CD4-positive, CD25-positive, alpha-beta regulatory T cell (primary cell): ENCODE data around the gene C3orf49. TPM values are rescaled to one million over a fixed set of nuclear protein-coding genes. Genes with fewer than 3 reads are reported as not detected.

ENCODE experiments used
- ATAC-seq, 2 donors: fragments of 150-1000 bp; cut with Tn5 transposase; one replicate each; pipeline ENCODE4 v1.10.0; 2021; ENCODE audit warnings: low read depth in 2 of 2, moderate number of reproducible peaks in 2 of 2, moderate library complexity in 1 of 2
- DNase-seq, 3 donors: peaks; one replicate each; pipeline versions ENCODE4 v3.0.0 to v3.0.0-alpha.2; 2012 to 2022; ENCODE audit warnings: mixed read lengths in 1 of 3
- H3K27ac ChIP-seq: one replicate; pipeline ENCODE4 v1.7.0; 2013; ENCODE audit warnings: mild to moderate bottlenecking, low read length; ENCODE audit not compliant: insufficient read depth, poor library complexity, severe bottlenecking
- H3K27me3 ChIP-seq: one replicate; pipeline ENCODE4 v1.7.0; 2013; ENCODE audit warnings: low read length; ENCODE audit not compliant: control insufficient read depth, insufficient read depth
- H3K36me3 ChIP-seq: one replicate; pipeline ENCODE4 v1.7.0; 2013; ENCODE audit warnings: mild to moderate bottlenecking, low read length, moderate library complexity; ENCODE audit not compliant: control insufficient read depth, insufficient read depth
- H3K4me1 ChIP-seq: 2 replicates; pipeline ENCODE4 v1.7.0; 2013; ENCODE audit warnings: mild to moderate bottlenecking, low read length; ENCODE audit not compliant: insufficient read depth, control insufficient read depth, poor library complexity, severe bottlenecking
- H3K4me3 ChIP-seq: one replicate; pipeline ENCODE4 v1.7.0; 2013; ENCODE audit warnings: low read depth, mild to moderate bottlenecking, low read length, moderate library complexity
- H3K9me3 ChIP-seq, 2 experiments: 1 replicate in 1 of 2; 2 replicates in 1 of 2; pipeline ENCODE4 v1.7.0; 2013; ENCODE audit warnings: low read length in 2 of 2, mild to moderate bottlenecking in 1 of 2, moderate library complexity in 1 of 2; ENCODE audit not compliant: control insufficient read depth in 2 of 2
- H3K27ac Mint-ChIP-seq, 3 donors: one replicate each; pipeline ENCODE4 v1.8.0; 2020 to 2022; ENCODE audit warnings: mild to moderate bottlenecking in 3 of 3, mixed read lengths in 3 of 3, moderate library complexity in 2 of 3
- H3K27me3 Mint-ChIP-seq: one replicate; pipeline ENCODE4 v1.8.0; 2022; ENCODE audit warnings: mild to moderate bottlenecking, mixed read lengths
- H3K36me3 Mint-ChIP-seq: one replicate; pipeline ENCODE4 v1.8.0; 2020; ENCODE audit warnings: mixed read lengths
- H3K4me1 Mint-ChIP-seq, 4 donors: one replicate each; pipeline ENCODE4 v1.8.0; 2020 to 2022; ENCODE audit warnings: mixed read lengths in 4 of 4, mild to moderate bottlenecking in 1 of 4
- H3K4me3 Mint-ChIP-seq, 4 donors: one replicate each; pipeline ENCODE4 v1.8.0; 2020 to 2022; ENCODE audit warnings: mild to moderate bottlenecking in 4 of 4, mixed read lengths in 4 of 4, moderate library complexity in 3 of 4
- H3K9me3 Mint-ChIP-seq, 7 donors: one replicate each; pipeline ENCODE4 v1.8.0; 2020 to 2022; ENCODE audit warnings: mixed read lengths in 7 of 7, mild to moderate bottlenecking in 3 of 7, moderate library complexity in 2 of 7
- polyA plus RNA-seq, 4 donors: library from polyadenylated mRNA; unstranded; fragments of 300-500 nt; fragmentation: Illumina TruSeq; gene quantifications; one replicate each; pipeline ENCODE4 v1.2.3, GENCODE V29; 2021
- total RNA-seq: library from RNA; stranded (reverse); gene quantifications from one replicate; pipeline ENCODE4 v1.2.3, GENCODE V29; 2022

Gene C3orf49
- total and polyA plus RNA-seq, 5 donors from 2014 or later, result not detected

- Mint-ChIP-seq H3K4me1 (peaks cover 15 to 40% (median 25%) of the 10 kb centered on the region in 4 donors), H3K36me3 (peaks cover 16% of the 10 kb centered on the region), H3K27ac (no peak overlapping the region), H3K27me3 (no peaks in the 10 kb centered on the region), H3K4me3 (no peak overlapping the region), H3K9me3 (no peaks in the 10 kb centered on the region)
- Histone ChIP-seq H3K36me3 (no peaks in the 10 kb centered on the region), H3K27me3 (no peaks in the 10 kb centered on the region), H3K9me3 (no peaks in the 10 kb centered on the region), H3K27ac (no peak overlapping the region), H3K4me1 (no peaks in the 10 kb centered on the region), H3K4me3 (no peak overlapping the region)
- no peak for DNase-seq
- ATAC-seq, result no peak
Measured at GRCh38 chr3:63851287-63851686, 32.2 kb downstream of the C3orf49 start.

- Mint-ChIP-seq H3K4me1 (peaks cover 22 to 51% (median 31%) of the 10 kb centered on the region in 4 donors), H3K27ac (no peak overlapping the region), H3K36me3 (peaks cover 16% of the 10 kb centered on the region), H3K27me3 (no peaks in the 10 kb centered on the region), H3K4me3 (no peak overlapping the region), H3K9me3 (no peaks in the 10 kb centered on the region)
- no peak for ATAC-seq
- Histone ChIP-seq H3K4me3 (no peak overlapping the region), H3K9me3 (no peaks in the 10 kb centered on the region), H3K36me3 (no peaks in the 10 kb centered on the region), H3K27me3 (no peaks in the 10 kb centered on the region), H3K4me1 (no peaks in the 10 kb centered on the region), H3K27ac (no peak overlapping the region)
- no peak for DNase-seq
Measured at GRCh38 chr3:63853106-63853505, 34.0 kb downstream of the C3orf49 start.

- Histone ChIP-seq H3K4me3 (no peak overlapping the region), H3K9me3 (no peaks in the 10 kb centered on the region), H3K4me1 (peaks cover 4% of the 10 kb centered on the region), H3K27ac (no peak overlapping the region), H3K36me3 (no peaks in the 10 kb centered on the region), H3K27me3 (no peaks in the 10 kb centered on the region)
- Mint-ChIP-seq H3K9me3 (no peaks in the 10 kb centered on the region), H3K4me3 (no peak overlapping the region), H3K36me3 (peaks cover 16% of the 10 kb centered on the region), H3K4me1 (peaks cover 34 to 62% (median 43%) of the 10 kb centered on the region in 4 donors), H3K27me3 (no peaks in the 10 kb centered on the region), H3K27ac (peak overlapping the region in 1 of 3 donors; percentile 49)
- ATAC-seq (no peak), DNase-seq (no peak)
Measured at GRCh38 chr3:63855333-63855940, 36.3 kb downstream of the C3orf49 start.

- no peak overlapping the region for H3K4me3 Mint-ChIP-seq
- peaks cover 4% of the 10 kb centered on the region for H3K36me3 Mint-ChIP-seq
- ATAC-seq (no peak), DNase-seq (no peak)
- no peaks in the 10 kb centered on the region for H3K9me3 ChIP-seq
- H3K27ac Mint-ChIP-seq, result no peak overlapping the region
- H3K4me1 ChIP-seq, result peaks cover 5% of the 10 kb centered on the region
- no peaks in the 10 kb centered on the region for H3K27me3 Mint-ChIP-seq
- no peak overlapping the region for H3K4me3 ChIP-seq
- peaks cover 33 to 64% (median 53%) of the 10 kb centered on the region in 4 donors for H3K4me1 Mint-ChIP-seq
- H3K36me3 ChIP-seq, result no peaks in the 10 kb centered on the region
- no peak overlapping the region for H3K27ac ChIP-seq
- no peaks in the 10 kb centered on the region for H3K9me3 Mint-ChIP-seq
- H3K27me3 ChIP-seq, result no peaks in the 10 kb centered on the region
Measured at GRCh38 chr3:63857311-63857710, 38.2 kb downstream of the C3orf49 start.

- Histone ChIP-seq H3K4me3 (no peak overlapping the region), H3K9me3 (no peaks in the 10 kb centered on the region), H3K27me3 (no peaks in the 10 kb centered on the region), H3K27ac (peak overlapping the region; percentile 25), H3K36me3 (no peaks in the 10 kb centered on the region), H3K4me1 (peaks cover 27% of the 10 kb centered on the region)
- no peaks in the 10 kb centered on the region for H3K9me3 Mint-ChIP-seq
- peak overlapping the region in 3 of 4 donors; percentile 10 to 82 (median 39) for H3K4me3 Mint-ChIP-seq
- peak overlapping the region in 2 of 3 donors; percentile 3 to 7 for H3K27ac Mint-ChIP-seq
- no peaks in the 10 kb centered on the region for H3K27me3 Mint-ChIP-seq
- no peak for ATAC-seq
- no peak for DNase-seq
- H3K4me1 Mint-ChIP-seq, result peaks cover 37 to 74% (median 64%) of the 10 kb centered on the region in 4 donors
- H3K36me3 Mint-ChIP-seq, result no peaks in the 10 kb centered on the region
Measured at GRCh38 chr3:63860776-63861175, 41.7 kb downstream of the C3orf49 start.

- H3K9me3 Mint-ChIP-seq, result no peaks in the 10 kb centered on the region
- DNase-seq (no peak), ATAC-seq (no peak)
- H3K4me1 Mint-ChIP-seq, result peaks cover 37 to 71% (median 61%) of the 10 kb centered on the region in 4 donors
- peak overlapping the region; percentile 30 to 77 (median 53) for H3K27ac Mint-ChIP-seq
- Histone ChIP-seq H3K4me1 (peaks cover 27% of the 10 kb centered on the region), H3K4me3 (no peak overlapping the region), H3K27me3 (no peaks in the 10 kb centered on the region), H3K9me3 (no peaks in the 10 kb centered on the region), H3K36me3 (no peaks in the 10 kb centered on the region), H3K27ac (peak overlapping the region; percentile 25)
- peak overlapping the region in 2 of 4 donors; percentile 62 to 82 for H3K4me3 Mint-ChIP-seq
- peaks cover under 1% of the 10 kb centered on the region for H3K36me3 Mint-ChIP-seq
- H3K27me3 Mint-ChIP-seq, result no peaks in the 10 kb centered on the region
Measured at GRCh38 chr3:63861306-63861705, 42.2 kb downstream of the C3orf49 start.

GRCh38 chr3:63862804-63863149, 43.7 kb downstream of the C3orf49 start:
- Mint-ChIP-seq H3K36me3 (peaks cover 9% of the 10 kb centered on the region), H3K27ac (peak overlapping the region; percentile 75 to 92 (median 77)), H3K4me3 (peak overlapping the region; percentile 79 to 89 (median 86)), H3K27me3 (no peaks in the 10 kb centered on the region), H3K9me3 (no peaks in the 10 kb centered on the region), H3K4me1 (peaks cover 35 to 74% (median 62%) of the 10 kb centered on the region in 4 donors)
- peak in 1 of 3 donors; percentile 14 for DNase-seq
- Histone ChIP-seq H3K36me3 (no peaks in the 10 kb centered on the region), H3K27me3 (no peaks in the 10 kb centered on the region), H3K4me1 (peaks cover 27% of the 10 kb centered on the region), H3K4me3 (peak overlapping the region; percentile 84), H3K9me3 (no peaks in the 10 kb centered on the region), H3K27ac (peak overlapping the region; percentile 61)
- no peak for ATAC-seq
